HG02852 (cell line): ENCODE results near the gene GPRIN1.
"Not testable (repeated sequence)": the region's sequence is repeated elsewhere in the genome, so short reads cannot be mapped to it uniquely, and the experiment has no call there.

Experiments used
- ATAC-seq: cut with Tn5 transposase; IDR thresholded peaks from one replicate; pipeline ENCODE4 v1.9.1; 2021; ENCODE audit warnings: mild to moderate bottlenecking, moderate library complexity; ENCODE audit not compliant: unreplicated experiment

Gene GPRIN1

DNA sequence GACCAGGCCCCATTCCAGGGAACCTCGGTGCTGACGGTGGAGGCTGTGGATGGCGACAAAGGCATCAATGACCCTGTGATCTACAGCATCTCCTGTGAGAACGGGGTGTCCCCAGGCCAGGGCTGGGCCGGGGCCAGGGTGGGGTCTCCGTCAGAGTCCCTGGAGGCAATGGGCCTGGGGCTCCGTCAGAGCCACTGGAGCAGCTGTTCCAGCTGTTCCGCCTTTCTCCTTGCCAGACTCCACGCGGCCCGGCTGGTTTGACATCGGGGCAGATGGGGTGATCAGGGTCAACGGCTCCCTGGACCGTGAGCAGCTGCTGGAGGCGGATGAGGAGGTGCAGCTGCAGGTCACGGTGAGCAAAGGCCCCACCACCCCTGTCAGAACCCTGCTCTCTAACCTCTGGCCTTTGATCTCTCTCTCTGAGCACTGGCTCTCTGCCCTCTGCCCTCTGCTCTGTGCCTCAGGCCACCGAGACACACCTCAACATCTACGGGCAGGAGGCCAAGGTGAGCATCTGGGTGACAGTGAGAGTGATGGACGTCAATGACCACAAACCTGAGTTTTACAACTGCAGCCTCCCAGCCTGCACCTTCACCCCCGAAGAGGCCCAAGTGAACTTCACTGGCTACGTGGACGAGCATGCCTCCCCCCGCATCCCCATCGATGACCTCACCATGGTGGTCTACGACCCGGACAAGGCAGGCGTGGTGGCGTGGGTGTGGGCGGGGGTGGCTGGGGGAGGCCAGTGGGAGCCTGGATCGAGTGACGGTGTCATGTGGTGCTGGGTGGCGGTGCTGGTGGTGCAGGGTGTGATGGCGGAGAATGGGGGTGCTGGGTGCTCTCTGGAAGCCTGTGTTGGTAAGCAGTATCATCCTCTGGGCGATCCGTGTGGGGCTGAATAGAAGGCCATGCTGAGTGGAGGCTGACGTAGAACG lies 34.2 kb downstream of the GPRIN1 start:
- ATAC-seq = no peak

DNA sequence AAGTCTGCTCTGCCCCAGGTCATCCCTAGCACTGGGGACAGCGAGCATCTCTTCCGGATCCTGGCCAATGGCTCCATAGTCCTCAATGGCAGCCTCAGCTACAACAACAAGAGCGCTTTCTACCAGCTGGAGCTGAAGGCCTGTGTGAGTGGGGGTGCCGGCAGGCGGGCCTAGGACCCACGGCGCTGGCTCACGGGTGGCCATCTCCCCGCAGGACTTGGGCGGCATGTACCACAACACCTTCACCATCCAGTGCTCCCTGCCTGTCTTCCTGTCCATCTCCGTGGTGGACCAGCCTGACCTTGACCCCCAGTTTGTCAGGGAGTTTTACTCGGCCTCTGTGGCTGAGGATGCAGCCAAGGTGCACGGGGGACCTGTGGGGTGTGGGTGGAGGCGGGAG lies 34.9 kb downstream of the GPRIN1 start:
- no peak for ATAC-seq

DNA sequence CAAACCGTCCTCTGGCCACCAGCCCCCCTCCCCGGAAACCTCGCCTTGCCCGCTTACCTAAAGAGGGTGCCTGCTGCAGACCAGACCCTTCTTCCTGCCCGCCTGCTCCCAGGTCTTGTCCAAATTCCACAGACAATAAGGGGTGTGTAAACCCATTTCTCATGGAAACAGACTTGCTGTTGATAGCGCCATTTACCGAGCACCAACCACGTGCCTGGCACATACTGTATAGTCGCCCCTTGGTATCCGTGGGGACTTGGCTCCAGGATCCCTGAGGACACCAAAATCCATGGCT lies 35.7 kb downstream of the GPRIN1 start:
- ATAC-seq = peak; percentile 20

DNA sequence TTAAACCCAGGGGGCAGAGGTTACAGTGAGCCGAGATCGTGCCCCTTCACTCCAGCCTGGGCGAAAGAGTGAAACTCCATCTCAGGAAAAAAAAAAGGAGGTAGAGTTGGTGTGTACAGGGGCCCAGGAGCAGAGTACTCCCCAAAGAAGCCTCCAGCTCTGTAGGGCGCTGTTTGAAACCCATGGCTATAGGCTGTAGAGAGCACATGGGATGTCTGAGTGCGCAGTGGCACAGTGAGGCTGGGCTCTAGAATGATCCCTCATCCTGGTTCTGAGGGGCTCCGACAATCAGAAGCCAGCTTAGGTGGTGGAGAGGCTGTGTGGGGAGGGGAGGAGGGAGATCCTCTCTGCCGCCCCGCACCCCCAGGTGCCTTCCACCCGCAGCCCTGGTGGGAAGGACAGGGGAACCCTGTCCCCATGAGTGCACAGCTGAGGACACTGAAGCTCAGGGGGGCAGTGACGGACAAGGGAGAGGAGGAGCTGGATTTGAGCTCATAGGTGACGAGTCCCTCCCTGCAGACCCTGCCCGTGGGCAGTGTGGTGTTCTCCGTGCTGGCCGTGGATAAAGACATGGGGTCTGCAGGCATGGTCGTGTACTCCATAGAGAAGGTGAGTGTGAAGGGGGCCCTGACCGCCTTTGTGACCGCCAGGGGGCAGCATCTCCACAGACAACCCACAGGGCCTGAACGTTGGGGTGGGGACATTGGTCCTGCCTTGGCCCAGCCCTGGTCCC lies 36.2 kb downstream of the GPRIN1 start:
- ATAC-seq = peak; percentile 59

DNA sequence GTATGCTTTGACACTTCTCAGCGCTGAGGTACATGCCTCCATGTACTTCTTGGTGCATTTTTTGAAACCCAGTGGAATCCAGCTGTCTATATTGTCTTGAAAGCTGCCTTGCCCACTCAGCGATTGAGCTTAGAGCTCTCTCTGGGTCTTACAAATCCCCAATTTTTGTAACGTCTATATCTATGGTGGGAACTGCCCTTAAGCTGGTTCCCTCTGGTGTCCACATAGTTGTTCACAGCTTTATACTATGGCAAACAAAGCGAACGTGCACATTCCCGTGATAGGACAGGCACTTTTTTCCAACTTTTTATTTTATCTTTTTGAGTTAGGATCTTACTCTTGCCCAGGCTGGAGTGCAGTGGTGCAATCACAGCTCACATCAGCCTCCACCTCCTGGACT lies 39.9 kb downstream of the GPRIN1 start:
- ATAC-seq = no peak

DNA sequence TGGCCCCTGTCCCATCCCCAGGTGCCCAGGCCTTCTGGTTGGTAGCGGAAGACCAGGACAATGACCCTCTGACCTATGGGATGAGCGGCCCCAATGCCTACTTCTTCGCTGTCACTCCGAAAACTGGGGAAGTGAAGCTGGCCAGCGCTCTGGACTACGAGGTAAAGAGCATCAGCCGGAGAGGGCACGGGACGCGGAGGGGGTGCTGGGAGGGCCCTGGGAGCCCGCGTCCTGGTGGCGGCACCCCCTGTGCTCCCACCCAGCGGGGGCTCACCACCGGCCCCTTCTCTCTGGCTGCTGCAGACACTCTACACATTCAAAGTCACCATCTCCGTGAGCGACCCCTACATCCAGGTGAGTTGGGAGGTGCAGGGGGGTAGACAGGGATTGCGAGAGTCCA lies 41.3 kb downstream of the GPRIN1 start:
- ATAC-seq = no peak

DNA sequence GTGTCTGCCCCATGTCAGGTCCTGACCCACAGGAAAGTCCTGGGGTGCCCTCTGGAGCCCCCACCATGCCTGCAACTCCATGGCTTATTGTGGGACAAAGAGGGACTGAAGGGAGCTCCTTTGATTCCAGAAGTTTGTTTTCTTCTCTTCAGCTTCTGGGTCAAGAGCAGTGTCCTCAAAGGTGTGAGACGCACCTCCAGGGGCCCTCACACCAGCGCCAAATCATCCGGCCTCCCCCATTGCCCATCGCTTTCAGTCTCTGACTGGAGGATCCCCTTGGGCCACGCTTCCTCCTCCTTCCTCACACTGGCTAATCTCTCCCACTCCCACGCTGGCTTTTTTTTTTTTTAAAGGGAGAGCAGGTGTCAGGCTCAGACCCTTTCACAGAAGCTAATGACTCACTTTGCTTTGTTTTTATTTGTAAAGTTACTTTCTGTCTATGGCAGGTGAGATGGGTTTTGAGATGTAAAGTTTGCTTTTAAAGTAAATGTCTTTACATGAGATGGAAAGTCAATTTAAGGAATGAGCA lies 44.1 kb downstream of the GPRIN1 start:
- ATAC-seq = no peak

DNA sequence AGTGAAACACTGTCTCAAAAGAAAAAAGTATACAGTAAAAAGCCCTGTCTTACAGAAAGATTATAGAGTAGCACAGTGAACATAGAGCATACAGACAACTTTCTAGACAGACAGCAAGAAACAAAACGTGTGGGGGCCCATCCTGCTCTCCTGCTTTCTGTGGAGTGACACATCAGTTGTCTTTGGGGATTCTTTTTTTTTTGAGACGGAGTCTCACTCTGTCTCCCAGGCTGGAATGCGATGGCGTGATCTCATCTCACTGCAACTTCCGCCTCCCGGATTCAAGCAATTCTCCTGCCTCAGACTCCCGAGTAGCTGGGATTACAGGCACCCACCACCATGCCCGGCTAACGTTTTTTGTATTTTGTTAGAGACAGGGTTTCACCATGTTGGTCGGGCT lies 46.0 kb downstream of the GPRIN1 start:
- no peak for ATAC-seq

DNA sequence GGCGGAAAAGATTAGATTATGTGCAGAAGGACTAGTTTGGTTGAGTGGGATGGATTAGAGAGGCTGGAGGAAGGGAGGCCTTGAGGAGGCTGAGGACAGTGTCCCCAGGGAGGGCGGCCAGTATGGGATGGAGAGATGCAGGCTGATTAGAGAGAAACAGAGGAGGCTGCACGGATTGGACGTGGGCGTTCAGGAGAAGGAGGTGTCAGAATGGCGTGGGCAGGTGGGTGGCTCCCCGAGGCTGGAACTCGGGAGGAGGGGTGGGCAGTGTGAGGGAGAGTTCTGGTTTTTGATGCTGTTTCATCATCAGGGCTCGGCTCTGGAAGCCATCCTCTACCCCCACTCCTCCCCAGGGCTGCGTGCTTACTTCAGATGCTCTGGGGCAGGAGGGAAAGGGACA lies 47.8 kb downstream of the GPRIN1 start:
- ATAC-seq = no peak

DNA sequence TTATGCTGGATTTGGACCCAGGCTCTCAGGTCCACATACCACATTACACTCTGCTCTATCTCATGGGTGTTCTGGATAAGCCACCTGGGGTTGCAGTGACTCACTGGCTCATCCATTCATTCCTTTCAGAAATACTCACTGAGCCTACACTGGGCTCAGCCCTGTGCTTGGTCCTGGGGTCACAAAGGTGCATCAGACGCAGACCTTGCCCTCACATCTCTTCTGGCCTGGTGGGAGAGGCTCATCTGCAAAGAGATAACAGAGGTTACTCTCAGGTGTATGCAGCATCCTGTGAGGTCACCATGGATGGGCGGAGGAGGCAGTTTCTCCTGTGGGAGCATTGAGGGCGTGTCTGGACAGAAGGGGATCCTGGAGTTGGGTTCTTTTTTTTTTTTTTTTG lies 48.7 kb downstream of the GPRIN1 start:
- no peak for ATAC-seq

DNA sequence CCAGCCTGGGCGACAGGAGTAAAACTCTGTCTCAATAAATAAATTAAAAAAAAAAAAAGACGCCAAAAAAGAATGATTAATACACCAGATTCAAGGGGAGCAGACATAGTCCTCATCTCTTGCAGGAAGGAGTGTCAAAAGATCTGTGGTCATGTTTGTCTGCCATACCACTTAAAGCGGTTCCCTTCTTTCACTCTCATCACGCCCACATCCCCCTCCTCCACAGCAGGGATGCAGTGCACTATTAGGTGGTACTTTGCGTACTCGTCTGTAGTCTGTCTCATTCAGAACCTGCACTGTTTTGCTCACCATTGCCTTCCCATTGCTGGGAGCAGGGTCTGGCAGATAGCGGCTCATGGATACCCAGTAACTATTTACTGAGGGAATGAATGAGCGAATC lies 49.6 kb downstream of the GPRIN1 start:
- ATAC-seq = no peak

DNA sequence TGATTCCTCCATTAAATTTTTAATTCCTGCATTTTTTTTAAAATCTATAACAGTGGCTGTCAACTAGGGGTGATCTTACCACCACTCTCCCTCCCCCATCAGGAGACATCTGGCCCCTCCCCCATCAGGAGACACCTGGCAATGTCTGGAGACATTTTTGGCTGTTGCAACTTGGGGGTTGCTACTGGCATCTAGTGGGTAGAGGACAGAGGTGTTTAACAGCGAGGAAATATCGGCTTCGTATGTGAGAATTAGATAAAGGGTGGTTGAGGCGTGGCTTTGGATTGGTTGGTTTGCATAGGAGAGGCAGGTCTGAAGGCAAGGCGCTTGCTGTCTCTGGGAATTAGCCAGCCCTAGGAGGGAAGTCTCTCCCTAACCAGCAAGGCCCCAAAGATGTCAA lies 50.3 kb downstream of the GPRIN1 start:
- no peak for ATAC-seq

DNA sequence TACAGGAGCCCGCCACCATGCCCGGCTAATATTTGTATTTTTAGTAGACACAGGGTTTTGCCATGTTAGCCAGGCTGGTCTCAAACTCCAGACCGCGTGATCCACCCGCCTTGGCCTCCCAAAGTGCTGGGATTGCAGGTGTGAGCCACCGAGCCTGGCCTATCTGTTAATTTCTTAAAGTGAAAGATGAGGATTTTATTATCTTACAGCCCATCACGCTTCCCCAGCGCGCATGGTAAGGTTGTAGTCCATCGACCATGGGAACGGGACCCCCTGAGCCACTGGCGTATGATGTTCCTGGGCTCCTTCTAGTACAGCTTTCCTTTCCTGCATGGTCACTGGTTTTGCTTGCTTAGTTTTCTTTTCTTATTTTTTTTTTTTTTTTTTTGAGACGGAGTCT lies 52.1 kb downstream of the GPRIN1 start:
- ATAC-seq = no peak

DNA sequence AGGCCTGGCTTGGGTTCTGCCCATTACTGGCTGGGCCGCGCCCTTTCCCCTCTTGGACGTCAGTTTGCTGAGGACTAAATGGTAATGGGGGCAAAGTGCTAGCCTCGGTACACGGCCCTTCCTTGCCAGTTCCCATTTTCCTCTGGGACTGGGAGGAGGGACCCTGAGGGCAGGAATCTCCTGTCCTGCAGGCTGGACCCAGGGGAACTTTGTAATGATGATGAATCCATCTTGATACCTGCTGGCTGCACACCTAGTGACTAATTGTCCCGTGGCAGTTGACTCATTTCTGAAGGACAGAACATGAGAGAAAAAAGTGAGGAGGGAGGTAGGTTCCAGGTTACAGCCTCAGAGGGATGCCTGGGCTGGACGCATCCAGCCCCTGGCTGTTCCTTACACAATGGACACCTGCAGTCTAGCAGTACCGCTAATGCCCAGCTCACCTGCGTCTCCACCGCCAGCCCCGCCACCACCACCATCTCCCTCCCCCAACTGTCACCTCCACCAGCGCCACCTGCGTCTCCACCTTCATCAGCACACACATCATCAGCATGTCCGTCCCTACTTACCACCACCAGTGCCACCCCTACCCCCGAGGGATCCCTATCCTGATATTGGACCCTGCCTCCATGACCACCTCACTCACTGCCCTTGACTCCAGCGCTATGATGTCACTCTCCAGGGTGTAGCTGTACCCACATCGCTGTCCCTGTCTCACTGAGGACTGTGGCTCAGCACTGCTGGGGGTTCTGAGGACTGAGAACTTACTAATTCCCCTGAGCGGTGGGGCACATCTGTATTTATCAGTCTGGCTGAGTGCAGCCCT lies 56.5 kb downstream of the GPRIN1 start:
- no peak for ATAC-seq

DNA sequence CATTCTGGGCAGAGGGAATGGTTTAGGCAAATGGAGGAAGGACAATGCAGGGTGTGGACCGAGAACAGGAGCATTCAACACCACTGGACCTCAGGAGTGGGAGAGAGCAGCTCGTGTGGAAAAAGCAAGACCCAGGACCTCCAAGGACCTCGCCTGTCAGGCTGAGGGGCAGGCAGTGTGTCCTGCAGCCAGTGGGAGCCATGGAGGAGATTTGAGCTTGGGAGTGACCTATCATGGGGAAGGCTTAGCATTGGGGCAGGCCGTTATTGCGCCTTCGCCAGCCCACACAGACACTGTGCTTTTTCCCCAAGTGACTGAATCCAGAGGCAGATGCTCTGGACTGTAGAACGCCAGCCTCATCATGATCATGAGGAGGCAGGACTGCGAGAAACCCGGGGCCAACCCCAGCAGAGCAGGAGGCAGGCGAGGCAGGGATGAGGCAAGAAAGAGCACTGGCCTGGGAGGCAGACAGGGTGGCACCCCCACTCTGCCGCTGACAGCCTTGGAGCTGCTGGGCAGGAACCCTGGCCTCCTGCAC lies 57.6 kb downstream of the GPRIN1 start:
- ATAC-seq = no peak

DNA sequence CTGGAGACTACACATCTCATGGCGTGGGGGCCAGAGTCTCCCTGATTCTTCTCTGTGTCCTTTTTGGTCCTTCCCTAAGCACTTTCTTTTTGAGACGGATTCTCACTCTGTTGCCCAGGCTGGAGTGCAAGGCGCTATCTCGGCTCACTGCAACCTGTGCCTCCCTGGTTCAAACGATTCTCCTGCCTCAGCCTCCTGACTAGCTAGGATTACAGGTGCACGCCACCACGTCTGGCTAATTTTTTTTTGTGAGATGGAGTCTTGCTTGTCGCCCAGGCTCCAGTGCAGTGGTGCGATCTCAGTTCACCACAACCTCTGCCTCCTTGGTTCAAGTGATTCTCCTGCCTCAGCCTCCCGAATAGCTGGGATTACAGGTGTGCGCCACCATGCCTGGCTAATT lies 59.0 kb downstream of the GPRIN1 start:
- not testable (repeated sequence) for ATAC-seq

DNA sequence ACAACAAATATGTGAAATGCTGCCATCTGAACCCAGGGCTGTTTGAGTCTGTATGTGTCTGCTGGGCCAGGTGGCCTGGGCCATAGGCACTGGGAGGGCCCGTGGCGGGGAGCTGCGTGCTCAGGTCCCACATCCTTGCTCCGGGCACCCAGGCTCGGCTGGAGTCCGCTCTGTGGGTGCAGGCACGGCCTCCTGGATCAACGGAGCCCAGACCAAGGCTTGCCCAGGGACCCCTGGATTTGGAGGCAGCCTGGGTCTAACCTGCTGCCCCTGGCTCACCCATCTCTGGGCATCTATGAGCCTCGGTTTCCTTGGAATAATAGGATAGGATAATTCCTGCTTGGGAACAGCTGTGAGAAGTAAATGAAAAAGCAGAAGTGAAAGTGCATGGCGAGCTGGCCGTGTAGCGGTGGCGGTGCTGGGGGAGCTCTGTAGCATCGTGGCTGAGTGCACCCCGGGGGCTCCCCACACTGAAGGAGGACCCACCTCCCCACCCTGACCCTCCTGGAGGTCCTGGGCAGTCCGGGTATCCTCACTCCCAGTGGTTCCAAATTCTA lies 59.6 kb downstream of the GPRIN1 start:
- ATAC-seq = no peak

DNA sequence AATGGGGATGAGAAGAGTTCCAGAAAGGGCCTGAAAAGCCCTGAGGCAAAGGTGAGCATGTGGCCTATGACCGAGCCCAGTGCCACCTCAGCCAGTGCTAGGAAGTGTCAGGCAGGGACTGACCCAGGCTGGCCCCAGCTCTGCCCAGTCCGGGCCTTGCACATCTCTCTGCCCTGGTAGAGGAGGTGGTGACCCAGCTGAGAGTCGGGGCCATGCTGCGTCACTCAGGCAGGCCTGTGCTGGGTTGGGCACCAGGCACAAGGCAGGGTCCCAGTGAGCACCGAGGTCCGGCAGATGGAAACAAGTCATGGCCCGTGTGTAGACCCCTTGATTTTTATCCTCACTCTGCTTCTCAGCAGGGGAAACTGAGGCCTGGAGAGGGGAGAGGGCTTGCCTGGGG lies 60.1 kb downstream of the GPRIN1 start:
- no peak for ATAC-seq

DNA sequence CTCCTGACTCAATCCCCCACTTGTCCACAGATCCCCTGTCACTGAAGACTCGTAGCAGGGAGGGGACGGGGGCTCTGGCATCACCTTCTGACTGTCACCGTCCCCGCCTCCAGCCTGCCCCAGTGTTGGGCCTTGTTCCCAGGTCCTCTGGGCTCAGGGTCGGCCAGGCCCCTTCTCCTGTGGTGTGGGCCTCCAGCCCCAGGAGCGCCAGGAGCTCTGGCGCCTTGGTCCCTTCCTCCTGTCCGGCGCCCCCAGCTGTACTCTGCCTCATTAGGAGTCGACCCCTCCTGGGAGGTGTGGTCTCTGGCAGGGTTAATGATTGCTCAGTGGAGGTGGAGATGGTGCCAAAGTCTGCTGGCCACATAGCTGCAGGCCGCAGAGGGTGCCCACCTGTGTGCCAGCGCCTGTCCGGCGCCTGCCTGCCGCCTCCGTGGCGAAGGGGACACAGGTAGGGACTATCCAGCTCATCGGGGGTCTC lies 61.0 kb downstream of the GPRIN1 start, which contains the start of gene CDHR2:
Gene CDHR2, plus strand, starts transcription at position 376 of the 478 bp plus-strand sequence. CDS start 16,011 bp downstream, outside the sequence.
- ATAC-seq = no peak

DNA sequence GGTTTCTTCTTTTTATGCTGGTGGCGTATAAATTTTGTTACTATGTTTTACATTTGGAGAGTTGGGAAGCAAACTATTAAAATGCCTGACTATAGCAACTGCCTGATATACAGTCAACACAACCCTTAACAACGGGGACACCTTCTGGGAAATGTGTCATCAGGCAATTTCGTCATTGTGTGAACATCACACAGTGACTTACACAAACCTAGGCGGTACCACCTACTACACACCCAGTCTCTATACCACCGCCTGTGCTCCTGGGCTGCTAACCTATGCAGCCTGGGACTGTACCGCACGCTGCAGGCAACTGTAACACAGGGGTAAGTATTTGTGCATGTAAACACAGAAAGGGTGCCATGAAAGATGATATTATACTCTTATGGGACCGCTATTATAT lies 62.2 kb downstream of the GPRIN1 start:
- no peak for ATAC-seq
